HL-60/S4 (cell line): Measurements from ENCODE around the gene IGF2R.

Experiments
- in situ Hi-C: fragments of 300-500 bp; cut with MboI; formaldehyde crosslinking; loops from 2 replicates; pipeline ENCODE4 v1.14.3; 2022; ENCODE audit warnings: low sequenced_read_pairs

Gene IGF2R

DNA sequence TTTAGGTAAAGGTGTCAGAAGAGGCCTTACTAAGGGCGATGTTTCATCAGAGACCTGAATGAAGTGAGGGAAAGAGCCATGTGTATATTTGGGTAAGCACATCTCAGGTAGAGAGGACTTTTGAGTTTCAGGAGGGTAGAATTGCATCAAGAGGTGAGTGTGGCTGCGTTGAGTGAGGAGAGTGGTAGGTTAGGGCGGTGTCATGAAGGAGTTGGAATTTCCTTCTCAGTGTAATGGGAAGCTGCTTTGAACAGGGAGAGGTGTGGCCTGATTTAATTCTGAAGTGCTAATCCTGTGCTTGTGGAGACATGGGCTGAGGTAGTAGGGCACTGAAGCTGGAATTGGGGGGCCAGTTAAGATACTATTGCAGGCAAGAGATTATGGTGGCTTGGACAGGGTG, 53.9 kb downstream of the IGF2R start:
- in situ Hi-C loops, result no loop called here

DNA sequence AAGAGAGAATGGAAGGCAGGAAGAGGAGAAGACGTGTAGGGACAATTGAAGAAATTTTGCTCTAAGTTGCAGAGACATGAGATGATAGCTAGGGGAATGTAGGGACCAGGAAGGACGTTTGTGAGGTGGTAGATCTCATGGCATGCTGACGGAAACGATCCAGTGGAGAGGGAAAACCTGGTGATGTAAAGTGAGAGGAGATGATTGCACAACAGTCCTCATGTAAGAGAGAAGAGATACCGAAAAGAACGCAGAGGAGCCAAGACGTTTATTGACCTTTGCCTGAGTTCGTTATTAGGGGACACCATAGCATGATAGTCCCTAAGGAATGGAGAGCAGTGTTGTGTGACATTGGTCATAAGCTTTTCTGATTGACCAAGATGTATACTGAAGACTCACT, 55.3 kb downstream of the IGF2R start:
- in situ Hi-C loops, result no loop called here

DNA sequence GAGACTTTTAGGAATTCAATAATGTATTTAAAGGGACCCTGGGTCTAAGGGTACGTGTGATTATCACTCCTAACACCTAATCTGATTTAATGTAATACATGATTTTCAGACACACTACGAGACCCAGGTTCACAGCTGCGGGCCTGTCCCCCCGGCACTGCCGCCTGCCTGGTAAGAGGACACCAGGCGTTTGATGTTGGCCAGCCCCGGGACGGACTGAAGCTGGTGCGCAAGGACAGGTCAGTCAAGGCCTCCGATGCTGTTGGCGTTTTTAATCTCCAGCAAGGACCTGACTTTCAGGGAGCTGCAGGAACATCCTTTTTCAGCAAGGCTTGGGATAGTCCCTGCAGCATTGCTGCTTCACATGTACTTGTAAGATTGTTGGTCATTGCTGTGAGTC, 58.2 kb downstream of the IGF2R start:
- in situ Hi-C loops, result no loop called here

DNA sequence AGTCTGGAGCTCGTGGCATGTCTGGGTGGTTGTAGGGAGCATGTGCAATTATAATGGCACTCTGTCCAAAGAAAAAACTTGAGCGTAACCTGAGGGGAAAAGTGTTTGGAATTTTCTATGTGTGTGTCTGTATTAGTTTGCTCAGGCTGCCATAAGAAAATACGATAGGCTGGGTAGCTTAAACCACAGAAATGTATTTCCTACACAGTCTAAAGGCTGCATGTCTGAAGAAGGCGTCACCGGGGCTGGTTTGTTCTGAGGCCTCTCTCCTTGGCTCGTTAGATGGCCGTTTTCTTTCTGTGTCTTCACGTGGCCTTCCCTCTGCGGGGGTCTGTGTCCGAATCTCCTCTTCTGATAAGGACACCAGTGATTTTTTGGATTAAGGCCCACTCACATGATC, 59.0 kb downstream of the IGF2R start:
- in situ Hi-C loops, result no loop called here

DNA sequence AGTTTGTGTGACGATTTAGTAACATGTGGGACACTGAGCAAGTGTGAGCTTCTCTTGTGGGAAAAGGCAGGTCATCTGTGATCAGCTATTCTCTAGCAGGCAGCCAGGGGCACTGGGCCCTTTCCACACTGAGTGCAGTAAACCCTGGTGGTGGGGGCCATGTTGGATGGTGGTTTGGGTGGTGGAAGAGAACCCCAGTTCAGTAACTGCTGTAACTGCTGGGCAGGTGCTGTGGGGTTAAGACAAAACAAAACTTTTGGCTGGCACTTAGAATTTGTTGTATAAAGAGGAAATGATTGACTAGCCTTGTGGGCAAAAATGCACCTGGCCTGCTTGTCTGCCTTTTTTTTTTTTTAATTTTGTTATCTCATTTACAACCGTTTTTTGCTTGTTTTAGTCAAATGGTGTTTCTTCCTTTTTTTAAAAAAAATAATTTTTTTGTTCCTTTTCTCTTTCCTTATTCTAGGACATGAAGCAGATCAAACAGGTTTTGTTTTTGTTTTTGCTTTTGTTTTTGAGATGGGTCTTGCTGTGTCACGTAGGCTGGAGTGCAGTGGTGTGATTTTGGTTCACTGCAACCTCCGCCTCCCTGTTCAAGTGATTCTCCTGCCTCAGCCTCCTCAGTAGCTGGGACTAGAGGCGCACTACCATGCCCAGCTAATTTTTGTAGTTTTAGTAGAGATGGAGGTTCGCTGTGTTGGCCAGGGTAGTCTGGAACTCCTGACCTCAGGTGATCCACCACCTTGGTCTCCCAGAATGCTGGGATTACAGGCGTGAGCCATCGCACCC, 59.8 kb downstream of the IGF2R start:
- in situ Hi-C loops, result no loop called here

DNA sequence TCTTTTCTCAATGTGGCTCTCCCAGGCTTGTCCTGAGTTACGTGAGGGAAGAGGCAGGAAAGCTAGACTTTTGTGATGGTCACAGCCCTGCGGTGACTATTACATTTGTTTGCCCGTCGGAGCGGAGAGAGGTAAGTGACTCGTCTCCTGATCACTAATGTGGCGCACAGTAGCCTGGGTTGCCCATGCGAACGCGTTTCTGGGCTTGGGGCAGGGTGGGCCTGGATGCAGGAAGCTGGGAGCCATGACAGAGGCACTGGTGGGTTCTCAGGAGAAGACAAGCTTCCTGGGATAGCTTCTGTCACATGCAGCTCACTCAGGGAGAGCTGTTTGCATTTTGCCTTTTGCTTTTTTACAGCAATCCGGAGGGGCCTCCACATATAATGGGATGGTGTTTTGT, 60.6 kb downstream of the IGF2R start:
- in situ Hi-C loops, result no loop called here

DNA sequence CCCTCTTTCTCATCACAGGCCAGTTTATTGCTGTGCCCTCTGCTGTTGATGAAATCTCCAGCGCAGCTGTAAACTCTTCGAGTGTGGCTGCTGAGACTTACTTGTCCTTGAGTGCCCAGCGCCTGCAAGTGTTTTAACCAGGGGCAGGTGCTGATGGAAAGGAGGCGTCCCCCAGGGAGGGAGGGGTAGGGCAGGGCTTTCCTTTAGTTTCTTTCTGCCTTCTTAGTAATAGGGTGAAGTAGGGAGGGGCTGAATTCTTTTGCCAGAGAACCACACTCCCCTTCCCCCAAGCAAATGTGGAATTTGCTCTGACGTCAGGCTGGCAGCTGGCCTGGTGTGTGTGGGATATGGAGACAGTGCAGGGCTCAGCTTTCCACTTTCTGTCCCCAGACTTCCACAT, 61.2 kb downstream of the IGF2R start:
- in situ Hi-C loops, result no loop called here

DNA sequence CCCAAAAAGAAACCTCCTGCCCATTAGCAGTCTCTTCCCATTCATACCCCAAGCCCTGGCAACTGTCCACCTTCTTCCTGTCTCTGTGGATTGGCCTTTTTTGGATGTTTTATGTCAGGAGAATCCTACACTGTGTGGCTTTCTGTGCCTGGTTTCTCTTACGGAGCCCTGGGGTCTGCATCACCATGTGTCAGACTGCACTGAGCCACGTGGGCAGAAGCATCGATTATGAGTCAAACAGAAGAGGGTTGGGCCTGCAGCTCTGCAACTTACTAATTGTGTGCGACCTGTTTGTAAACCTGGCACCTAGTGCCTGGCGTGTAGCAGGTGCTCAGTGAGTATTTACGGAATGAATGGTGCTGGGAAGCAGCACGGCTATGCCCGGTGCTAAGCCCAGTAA, 62.6 kb downstream of the IGF2R start:
- in situ Hi-C loops, result no loop called here

DNA sequence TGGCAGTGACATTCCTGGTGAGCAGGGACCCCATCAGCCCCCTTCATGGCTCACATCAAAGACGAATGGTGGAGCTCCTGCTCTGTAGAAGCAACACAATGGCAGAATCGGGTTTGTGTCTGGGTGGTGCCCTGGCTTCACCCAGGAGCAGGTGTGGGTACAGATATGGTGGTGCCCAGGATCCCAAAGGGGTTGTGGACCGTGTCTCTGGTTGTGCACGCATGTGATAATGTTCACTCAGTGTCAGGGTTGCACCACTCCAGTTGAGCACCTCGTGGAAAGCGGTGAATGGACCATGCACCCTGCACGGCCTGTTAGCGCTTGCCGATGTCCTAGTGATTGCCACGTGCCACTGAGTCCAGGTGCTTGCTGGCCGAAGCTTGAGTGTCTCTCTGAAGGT, 63.0 kb downstream of the IGF2R start:
- in situ Hi-C loops, result no loop called here

DNA sequence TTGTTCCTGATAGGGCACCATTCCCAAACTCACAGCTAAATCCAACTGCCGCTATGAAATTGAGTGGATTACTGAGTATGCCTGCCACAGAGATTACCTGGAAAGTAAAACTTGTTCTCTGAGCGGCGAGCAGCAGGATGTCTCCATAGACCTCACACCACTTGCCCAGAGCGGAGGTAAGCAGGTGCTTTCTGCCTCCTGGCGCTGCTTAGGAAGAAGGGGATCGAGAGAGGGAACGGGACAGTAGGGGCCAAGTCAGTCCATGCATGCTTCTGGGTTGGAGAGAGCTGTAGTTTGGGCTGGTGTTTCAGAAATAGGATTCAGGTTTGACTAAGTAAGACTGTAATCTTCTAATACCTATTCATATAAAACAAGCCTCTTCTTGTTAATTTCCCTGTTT, 63.7 kb downstream of the IGF2R start:
- in situ Hi-C loops, result no loop called here

DNA sequence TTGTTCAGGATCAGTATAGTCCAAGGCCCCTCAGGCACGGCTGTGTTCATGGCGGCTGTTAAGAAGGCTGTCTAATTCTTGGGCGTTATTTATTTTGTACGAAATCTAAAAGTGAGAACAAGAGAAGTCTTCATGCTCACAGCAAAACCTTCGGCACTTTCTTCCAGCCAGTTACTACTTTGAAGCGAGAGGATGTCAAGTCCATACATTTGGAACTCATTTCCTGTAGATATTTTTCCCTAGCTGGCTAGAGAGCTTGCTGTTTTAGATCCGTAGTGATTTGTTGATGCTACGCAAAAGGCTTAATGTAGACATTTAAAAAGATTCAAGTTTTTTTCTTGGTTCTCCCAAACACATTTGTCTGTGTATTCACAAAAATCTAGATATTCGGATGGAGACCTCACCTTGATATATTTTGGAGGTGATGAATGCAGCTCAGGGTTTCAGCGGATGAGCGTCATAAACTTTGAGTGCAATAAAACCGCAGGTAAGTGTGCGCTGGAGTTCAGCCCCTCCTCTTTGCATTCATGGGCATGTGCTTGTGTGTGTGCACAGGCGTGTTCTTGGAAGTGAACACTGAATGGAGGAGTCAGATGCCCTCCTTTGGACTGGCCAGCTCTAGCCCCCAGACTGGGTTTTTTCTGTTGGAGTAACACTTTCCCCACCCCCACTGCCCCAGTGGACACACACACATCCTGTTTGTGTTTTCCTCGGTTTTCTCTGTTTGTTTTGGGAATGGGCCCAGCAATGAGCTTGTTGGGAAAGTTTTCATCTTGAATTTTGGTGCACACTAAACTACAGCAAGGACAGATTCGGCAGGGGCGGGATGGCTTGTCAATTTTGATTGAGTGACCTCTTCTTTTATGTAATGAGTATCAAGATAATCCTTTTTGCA, 65.4 kb downstream of the IGF2R start:
- in situ Hi-C loops, result no loop called here

DNA sequence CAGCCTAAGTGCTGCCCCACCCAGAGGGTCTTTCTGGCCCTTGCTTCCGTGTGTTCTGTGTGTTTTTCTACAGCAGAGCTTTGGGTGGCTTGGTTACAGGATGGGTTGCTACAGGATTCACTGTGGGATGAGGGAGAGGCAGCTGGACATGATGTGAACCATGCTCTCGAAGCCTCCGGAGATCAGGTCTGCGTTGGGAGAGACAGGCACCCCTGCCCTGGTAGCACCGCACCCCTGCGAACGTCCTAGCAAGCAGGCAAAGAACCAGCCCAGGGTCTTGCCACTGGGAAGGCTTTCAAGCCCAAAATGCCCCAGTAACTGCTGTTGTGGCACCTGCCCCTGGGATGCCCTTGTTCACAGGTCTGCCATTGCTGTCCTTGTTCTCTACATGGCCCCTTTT, 66.4 kb downstream of the IGF2R start:
- in situ Hi-C loops, result no loop called here

DNA sequence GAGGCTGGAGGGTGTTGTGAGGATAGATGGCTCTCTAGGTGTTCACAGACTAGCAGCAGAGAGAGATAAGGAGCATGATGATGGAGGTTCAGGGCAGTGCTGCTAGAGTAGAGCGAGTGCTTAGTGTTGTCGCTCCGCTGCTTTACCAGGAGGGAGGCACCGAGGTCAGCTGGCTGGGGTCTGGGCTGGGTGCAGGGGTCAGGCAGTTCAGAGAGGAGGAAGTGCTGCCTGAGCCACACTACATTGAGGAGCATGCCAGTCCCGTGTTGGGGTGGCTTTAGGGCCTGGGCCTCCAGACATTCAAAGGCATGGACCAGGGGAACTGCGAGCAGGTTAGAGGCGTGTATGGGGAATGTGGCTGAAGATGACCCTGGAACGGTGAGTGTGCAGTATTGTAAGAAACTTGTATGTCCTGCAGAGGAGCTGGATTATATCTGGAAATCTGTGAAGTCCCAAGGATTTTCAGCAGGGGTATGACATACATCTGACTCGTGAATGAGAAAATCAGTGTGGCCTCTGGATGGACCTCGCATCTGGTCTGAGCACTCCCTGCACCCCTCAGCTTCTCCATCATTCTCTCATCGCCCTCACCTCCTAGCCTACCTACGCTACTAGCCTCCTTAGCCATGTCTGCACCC, 66.9 kb downstream of the IGF2R start:
- in situ Hi-C loops, result no loop called here

DNA sequence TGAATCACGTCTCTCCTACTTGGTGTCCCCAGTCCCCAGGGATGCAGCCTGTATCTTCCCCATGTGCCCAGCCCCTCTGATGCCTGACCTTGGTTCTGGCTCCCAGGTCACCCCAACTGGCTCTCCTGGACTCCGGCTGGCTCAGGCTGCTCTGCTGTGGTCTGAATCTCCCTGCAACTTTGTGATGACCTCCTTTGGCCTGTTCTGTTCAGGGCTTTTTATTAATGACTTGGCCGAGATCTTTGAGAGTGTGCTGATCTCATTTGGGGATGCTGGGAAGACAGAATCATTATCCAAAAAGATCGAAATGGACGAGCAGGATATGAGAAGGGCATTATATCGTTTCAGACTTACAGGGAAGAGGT, 67.4 kb downstream of the IGF2R start:
- in situ Hi-C loops, result no loop called here

DNA sequence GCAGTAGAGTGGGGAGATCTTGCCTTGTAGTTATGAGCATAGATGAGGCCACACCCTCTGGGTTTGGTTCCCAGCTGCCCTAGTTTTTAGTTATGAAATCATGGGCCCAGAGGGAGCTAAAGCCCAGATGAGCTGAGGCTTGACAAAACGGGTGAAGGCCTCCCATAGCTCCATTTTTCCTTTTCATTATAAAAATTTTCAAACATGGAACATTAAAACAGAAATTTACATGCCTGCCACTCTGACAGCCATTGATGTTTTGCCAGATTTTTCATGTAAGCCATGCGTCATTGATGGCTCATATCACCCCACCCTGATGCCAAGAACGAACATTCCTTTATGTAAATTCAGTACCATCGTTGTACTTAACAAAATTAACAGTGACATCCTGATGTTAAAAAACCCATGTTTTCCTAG, 67.9 kb downstream of the IGF2R start:
- in situ Hi-C loops, result no loop called here

DNA sequence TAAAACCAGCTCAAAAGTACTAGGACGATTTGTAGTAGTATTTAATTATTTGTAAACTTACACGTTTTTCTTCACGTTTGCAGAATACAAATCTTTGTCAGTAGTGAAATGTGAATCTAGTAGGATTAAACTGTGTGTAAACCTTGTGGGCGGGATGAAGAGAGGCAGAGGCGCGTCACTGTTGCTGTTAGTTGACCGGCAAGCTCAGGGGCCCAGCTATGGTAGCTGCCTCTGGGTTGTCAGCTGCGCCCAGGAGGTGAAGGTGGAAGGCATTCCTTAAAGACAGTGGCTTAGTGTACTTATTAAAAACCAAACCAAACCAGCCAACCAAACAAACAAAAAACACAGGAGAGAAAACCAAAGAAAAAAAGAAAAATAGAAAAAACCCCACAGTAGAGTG, 69.6 kb downstream of the IGF2R start:
- in situ Hi-C loops, result no loop called here

DNA sequence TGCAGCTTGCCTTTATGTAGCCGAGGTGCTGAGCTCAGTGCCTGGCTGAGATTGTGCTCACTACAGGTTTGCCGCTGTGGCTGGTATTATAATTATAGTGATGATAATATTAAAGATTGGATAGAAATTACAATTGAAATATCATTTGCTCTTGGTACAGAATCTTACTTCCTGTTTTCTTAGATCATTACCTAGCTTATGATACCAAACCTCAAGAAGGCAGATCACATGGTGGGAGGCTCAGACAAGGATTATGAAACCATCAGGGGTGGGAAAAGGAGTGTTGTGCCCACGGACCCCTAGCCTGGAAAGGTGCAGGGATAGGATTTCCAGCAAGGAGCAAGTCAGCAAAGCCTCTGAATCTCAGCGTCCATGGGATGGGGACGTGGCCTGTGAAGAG, 70.6 kb downstream of the IGF2R start:
- in situ Hi-C loops, result no loop called here

DNA sequence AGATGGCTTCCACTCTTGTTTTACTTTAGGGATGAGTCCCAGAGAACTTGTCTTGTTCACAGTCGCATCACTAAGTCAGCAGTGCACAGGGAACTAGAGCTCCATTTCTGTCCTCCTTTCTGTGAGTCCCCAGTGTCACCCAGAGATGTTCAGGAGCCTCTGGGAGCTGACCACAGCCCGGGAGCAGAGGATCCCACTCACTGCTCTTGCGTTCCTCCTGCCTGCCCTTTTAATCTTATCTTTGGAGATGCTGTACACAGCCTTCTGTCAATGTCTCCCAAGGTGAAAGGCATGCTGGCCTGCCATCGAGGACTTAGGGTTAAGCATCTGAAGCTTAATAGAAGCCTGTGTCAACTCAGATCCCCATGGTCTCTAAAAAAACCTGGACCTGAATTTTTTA, 71.2 kb downstream of the IGF2R start:
- in situ Hi-C loops, result no loop called here

DNA sequence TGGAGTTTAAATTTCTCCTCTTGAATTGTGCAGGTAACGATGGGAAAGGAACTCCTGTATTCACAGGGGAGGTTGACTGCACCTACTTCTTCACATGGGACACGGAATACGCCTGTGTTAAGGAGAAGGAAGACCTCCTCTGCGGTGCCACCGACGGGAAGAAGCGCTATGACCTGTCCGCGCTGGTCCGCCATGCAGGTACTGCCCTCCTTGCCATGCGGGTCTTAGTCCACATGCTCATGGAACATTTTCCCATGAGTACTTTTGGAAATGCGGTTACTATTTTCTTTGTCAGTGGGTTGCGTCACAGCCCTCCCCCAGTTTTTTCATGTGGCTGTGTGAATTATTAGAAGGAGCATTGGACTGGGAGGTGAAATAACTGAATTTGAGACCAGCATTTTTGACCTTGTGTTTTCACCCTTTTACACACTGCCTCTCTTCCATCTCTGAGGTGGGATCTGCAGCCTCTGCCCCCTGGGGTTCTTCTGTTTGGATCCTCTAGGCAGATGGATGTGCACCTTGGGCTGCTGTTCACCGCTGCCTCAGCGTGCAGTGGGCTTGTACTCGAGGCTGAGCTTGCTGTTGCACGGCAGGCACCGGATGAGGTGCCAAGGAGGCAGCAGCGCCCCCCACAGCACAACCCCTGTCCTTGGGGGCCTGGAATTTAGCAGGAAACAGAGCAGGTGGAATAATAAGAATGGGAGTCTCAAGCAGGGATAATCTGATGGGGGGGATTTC, 71.8 kb downstream of the IGF2R start:
- in situ Hi-C loops, result no loop called here

DNA sequence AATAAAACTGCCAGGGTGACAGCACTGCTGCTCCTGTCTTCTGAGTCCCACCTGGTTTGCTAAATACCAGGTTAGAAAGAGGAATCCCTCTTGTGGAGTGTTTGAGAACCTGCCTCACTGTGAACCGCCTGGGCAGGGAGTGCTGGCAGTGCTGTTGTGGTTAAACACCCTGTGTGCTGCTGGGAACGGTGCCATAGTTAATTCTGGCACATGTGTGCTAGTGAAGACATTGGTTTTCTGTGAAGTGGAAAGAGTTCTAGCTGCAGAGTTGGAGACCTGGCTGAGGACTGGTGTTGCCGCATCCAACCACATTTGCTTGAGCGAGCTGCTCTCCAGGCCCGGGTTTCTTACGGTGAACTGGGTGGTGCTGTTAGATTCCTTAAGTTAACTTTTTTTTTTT, 72.7 kb downstream of the IGF2R start:
- in situ Hi-C loops, result no loop called here
